Tibial nerve (tissue), 4 donors: ENCODE data around the gene MAB21L4. TPM values are rescaled to one million over a fixed set of nuclear protein-coding genes. Genes with fewer than 3 reads are reported as not detected.

Experiments used
- DNase-seq, 2 donors: peaks; one replicate each; pipeline ENCODE4 v3.0.0-alpha.2; 2019; ENCODE audit warnings: low spot score in 2 of 2
- H3K27ac ChIP-seq, 4 donors: fragments of 200-600 bp; sonication (generic) in 3 of 4; one replicate each; pipeline ENCODE4 v1.5.1; 2017 to 2019; ENCODE audit warnings: mild to moderate bottlenecking in 1 of 4
- H3K27me3 ChIP-seq, 2 donors: fragments of 200-600 bp; sonication (generic) in 1 of 2; one replicate each; pipeline versions ENCODE4 v1.5.1 to v1.6.0; 2017 to 2019
- H3K36me3 ChIP-seq, 3 donors: fragments of 200-600 bp; sonication (generic); one replicate each; pipeline ENCODE4 v1.5.1; 2018 to 2019
- H3K4me1 ChIP-seq, 4 donors: fragments of 200-600 bp; sonication (generic) in 3 of 4; one replicate each; pipeline ENCODE4 v1.5.1; 2017 to 2019
- H3K4me3 ChIP-seq, 4 donors: fragments of 200-600 bp; sonication (generic) in 3 of 4; one replicate each; pipeline ENCODE4 v1.5.1; 2017 to 2019; ENCODE audit warnings: mild to moderate bottlenecking in 1 of 4, moderate library complexity in 1 of 4
- H3K9me3 ChIP-seq, 4 donors: fragments of 200-600 bp; sonication (generic) in 3 of 4; one replicate each; pipeline ENCODE4 v1.5.1; 2017 to 2019
- EP300 ChIP-seq, 2 donors: sonication (generic); formaldehyde crosslinking; IDR thresholded peaks; one replicate each; pipeline ENCODE4 v1.6.1; 2017; ENCODE audit warnings: antibody characterized with exemption in 2 of 2, mild to moderate bottlenecking in 1 of 2
- POLR2A ChIP-seq, 2 donors: fragments of 450-650 bp; IDR thresholded peaks; one replicate each; pipeline ENCODE4 v1.6.1; 2017; ENCODE audit warnings: antibody characterized with exemption in 2 of 2, mild to moderate bottlenecking in 2 of 2, moderate library complexity in 2 of 2
- WGBS, 2 donors: methylation state at CpG; one replicate each; pipeline ENCODE4 v1.1.5; 2018; 5-methylcytosine and 5-hydroxymethylcytosine counted together
- total RNA-seq, 4 donors: library from RNA; depleted of rRNA; stranded (reverse); fragments of >200 nt; gene quantifications; one replicate each; pipeline ENCODE4 v1.1.0, GENCODE V29; 2016
- TF ChIP-seq, protein P1 (sequence below), 5 experiments: fragments of 200-600 bp in 3 of 5; fragments of 450-650 bp in 2 of 5; sonication (generic) in 3 of 5; IDR thresholded peaks; one replicate each; pipeline ENCODE4 v1.5.1; 2016 to 2019; ENCODE audit warnings: antibody characterized with exemption in 5 of 5, mild to moderate bottlenecking in 3 of 5, moderate library complexity in 2 of 5

The MAB21L4 gene
- total RNA-seq, 4 donors from 2014 or later = not detected

DNA sequence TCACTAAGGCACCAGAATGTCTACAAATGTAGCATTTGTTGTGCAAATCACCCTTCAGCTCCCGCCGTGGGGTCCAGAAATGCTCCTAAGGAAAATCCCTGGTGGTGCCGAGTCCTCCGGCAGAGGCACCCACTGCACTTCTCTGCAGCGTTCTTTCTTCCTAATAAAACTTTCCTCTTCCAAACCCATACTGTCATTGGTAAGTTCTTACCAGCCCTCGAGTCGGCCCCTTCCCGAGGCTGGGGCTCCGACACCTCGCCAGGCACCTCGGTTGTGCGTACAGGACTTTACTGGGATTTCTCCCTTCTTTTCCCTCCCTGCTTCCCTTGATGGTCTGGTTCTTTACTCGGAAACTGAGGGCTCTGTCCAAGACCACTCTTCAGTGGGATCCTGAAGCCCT is 37.6 kb downstream of the MAB21L4 start:
- no peak for DNase-seq
- no peaks in the 10 kb centered on the region for H3K36me3 ChIP-seq
- peaks cover 0 to 12% (median 0%) of the 10 kb centered on the region in 4 donors for H3K9me3 ChIP-seq
- no peaks in the 10 kb centered on the region for H3K27me3 ChIP-seq
- TF ChIP-seq, protein P1, sequence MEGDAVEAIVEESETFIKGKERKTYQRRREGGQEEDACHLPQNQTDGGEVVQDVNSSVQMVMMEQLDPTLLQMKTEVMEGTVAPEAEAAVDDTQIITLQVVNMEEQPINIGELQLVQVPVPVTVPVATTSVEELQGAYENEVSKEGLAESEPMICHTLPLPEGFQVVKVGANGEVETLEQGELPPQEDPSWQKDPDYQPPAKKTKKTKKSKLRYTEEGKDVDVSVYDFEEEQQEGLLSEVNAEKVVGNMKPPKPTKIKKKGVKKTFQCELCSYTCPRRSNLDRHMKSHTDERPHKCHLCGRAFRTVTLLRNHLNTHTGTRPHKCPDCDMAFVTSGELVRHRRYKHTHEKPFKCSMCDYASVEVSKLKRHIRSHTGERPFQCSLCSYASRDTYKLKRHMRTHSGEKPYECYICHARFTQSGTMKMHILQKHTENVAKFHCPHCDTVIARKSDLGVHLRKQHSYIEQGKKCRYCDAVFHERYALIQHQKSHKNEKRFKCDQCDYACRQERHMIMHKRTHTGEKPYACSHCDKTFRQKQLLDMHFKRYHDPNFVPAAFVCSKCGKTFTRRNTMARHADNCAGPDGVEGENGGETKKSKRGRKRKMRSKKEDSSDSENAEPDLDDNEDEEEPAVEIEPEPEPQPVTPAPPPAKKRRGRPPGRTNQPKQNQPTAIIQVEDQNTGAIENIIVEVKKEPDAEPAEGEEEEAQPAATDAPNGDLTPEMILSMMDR (IDR thresholded peaks at IDR 0.05) = no peak
- TF ChIP-seq EP300 (IDR thresholded peaks at IDR 0.05) (no peak), POLR2A (IDR thresholded peaks at IDR 0.05) (no peak)
- WGBS, 2 donors = 85 to 91% methylated on average over 13 of the region's 13 CpGs
- no peak overlapping the region for H3K4me3 ChIP-seq
- no peak overlapping the region for H3K27ac ChIP-seq
- no peaks in the 10 kb centered on the region for H3K4me1 ChIP-seq

DNA sequence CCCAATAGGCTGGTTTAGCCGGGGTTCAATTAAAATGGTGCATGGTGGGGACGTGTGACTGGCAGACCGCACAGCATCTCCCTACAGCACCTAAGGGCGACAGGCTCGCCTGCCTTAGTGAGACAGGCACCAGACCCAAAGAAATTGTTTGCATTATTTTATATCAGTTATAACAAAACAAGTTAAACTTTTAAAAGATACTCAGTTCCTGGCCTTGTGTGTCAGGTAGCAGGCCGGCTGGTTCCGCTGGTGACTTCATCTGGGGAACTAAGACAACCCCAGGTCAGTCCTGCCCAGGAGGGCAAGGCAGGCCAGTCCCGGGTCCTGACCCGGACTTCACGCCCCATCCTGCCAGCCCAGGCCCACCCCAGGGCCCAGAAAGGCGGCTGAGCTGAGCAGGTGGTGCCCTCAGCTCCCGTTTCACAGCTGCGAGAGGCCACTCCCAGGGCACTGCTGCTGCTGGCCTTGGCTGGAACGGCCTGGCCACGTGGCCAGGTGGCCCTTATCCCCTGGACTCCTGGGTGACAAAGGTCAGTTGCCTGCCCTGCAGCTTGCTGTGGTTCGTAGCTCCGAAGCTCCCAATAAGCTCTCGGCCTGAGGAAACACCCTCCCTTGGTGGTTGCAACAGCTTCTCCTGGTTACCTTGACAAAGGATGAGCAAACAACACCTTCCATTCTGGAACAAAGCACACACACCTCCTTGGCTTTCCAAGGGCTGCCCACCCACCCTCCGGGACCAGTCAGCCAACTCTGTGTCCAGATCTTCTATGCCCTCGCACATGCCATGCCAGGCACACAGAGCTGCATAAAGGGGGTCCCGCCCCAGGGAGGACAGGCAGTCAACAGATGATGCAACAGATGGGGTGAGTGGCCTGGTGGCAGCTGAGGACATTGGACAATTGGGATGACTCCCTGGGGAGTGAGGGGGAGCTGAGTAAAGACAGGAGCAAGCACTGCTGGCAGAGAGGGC is 38.6 kb downstream of the MAB21L4 start:
- Histone ChIP-seq H3K4me3 (no peak overlapping the region), H3K27ac (no peak overlapping the region), H3K36me3 (no peaks in the 10 kb centered on the region), H3K27me3 (no peaks in the 10 kb centered on the region), H3K9me3 (peaks cover 0 to 12% (median 0%) of the 10 kb centered on the region in 4 donors), H3K4me1 (no peaks in the 10 kb centered on the region)
- no peak for DNase-seq
- WGBS, 2 donors = 77 to 79% methylated on average over 15 to 21 of the region's 21 CpGs
- TF ChIP-seq, protein P1 (IDR thresholded peaks at IDR 0.05) = no peak
- TF ChIP-seq EP300 (IDR thresholded peaks at IDR 0.05) (no peak), POLR2A (IDR thresholded peaks at IDR 0.05) (no peak)

DNA sequence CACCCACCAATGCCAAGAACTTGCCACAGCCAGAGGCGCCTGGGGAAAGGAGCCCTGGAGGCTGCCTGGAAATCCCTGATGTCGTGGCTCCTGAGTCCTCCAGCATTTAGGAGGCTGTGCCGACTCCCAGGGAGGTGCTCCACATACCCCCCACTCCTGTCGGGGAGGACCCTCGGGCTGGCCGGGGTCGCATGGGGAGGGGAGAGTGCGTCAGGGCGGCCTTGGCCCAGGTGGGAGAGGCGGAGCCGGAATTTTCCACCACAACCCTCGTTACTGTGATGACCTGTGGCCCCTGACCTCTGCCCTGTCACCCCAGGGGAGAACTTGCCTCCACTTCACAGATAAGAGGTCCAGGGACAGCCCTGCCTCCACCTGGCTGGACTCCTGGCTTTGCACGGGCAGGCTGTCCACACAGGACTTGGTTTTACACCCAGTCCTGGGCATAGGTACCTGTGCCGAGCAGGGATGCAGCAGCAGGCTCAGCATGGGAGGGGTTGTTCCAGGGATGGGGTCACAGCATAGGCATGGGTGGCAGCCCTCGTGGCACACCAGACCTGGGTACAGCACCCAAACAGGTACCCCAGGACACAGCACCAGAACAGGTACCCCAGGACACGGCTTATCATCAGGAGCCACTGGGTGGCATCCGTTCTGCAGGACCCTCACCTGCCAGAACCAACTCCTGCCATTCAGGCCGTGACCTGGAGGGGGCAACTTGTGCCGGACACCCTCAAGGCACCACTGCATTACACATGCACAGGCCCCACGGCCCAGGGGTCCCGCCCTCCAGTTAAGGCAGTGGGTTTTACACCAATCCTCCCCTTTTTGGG is 39.6 kb downstream of the MAB21L4 start:
- Histone ChIP-seq H3K36me3 (no peaks in the 10 kb centered on the region), H3K27me3 (no peaks in the 10 kb centered on the region), H3K4me3 (no peak overlapping the region), H3K4me1 (peaks cover 0 to 4% (median 0%) of the 10 kb centered on the region in 4 donors), H3K9me3 (peaks cover 0 to 12% (median 0%) of the 10 kb centered on the region in 4 donors), H3K27ac (no peak overlapping the region)
- no peak for DNase-seq
- TF ChIP-seq EP300 (IDR thresholded peaks at IDR 0.05) (no peak), POLR2A (IDR thresholded peaks at IDR 0.05) (no peak)
- TF ChIP-seq, protein P1 (IDR thresholded peaks at IDR 0.05) = no peak
- WGBS, 2 donors = 66 to 67% methylated on average over 9 to 18 of the region's 21 CpGs

DNA sequence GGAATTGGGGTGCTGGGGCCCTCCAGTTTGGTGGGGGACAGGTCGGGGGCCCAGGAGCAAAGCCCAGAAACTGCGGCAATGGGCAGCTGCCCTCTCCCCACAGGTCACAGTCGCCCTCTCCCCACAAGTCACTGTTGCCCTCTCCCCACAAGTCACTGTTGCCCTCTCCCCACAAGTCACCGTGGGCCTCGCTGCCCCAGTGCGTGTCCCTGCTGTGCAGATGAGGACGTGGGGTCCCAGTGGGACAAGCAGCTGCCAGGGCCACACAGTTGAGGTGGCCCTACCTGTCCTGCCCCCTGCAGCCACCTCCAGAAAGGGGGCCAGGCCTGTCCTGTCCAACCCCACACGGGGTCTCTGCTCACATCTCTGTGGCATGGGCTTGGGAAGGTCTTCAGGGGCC is 40.3 kb downstream of the MAB21L4 start:
- no peak for DNase-seq
- no peaks in the 10 kb centered on the region for H3K27me3 ChIP-seq
- H3K4me3 ChIP-seq = no peak overlapping the region
- peaks cover 0 to 12% (median 0%) of the 10 kb centered on the region in 4 donors for H3K9me3 ChIP-seq
- H3K4me1 ChIP-seq = peaks cover 0 to 7% (median 0%) of the 10 kb centered on the region in 4 donors
- WGBS, 2 donors = 87 to 93% methylated on average over 8 of the region's 8 CpGs
- H3K27ac ChIP-seq = no peak overlapping the region
- TF ChIP-seq EP300 (IDR thresholded peaks at IDR 0.05) = no peak
- TF ChIP-seq POLR2A (IDR thresholded peaks at IDR 0.05) = no peak
- TF ChIP-seq, protein P1 (IDR thresholded peaks at IDR 0.05) = no peak
- no peaks in the 10 kb centered on the region for H3K36me3 ChIP-seq
